Stimulated activated naive B cell treated with anti-CD40 and anti-IgM and Interleukin-4, amounts not matched to agents 10 μg/mL and 1 μg/mL and 100 μg/mL, for 72 hours (primary cell): ENCODE measurements around the gene EFHC1.

Experiments used
- ATAC-seq, 2 donors: fragments of 150-1000 bp; cut with Tn5 transposase; replicated peaks; 2 replicates each; pipeline ENCODE4 v1.10.0; 2021; ENCODE audit warnings: moderate library complexity in 1 of 2
- DNase-seq: peaks from one replicate; pipeline ENCODE4 v3.0.0; 2021
- H3K27ac Mint-ChIP-seq: one replicate; pipeline ENCODE4 v1.8.0; 2022; ENCODE audit warnings: mild to moderate bottlenecking, mixed read lengths
- H3K27me3 Mint-ChIP-seq, 2 donors: one replicate each; pipeline ENCODE4 v1.8.0; 2022; ENCODE audit warnings: mixed read lengths in 2 of 2
- H3K36me3 Mint-ChIP-seq, 2 donors: one replicate each; pipeline ENCODE4 v1.8.0; 2022; ENCODE audit warnings: mixed read lengths in 2 of 2, mild to moderate bottlenecking in 1 of 2
- H3K4me1 Mint-ChIP-seq, 2 donors: one replicate each; pipeline ENCODE4 v1.8.0; 2022; ENCODE audit warnings: mixed read lengths in 2 of 2, mild to moderate bottlenecking in 1 of 2
- H3K4me3 Mint-ChIP-seq, 2 donors: one replicate each; pipeline ENCODE4 v1.8.0; 2022; ENCODE audit warnings: mild to moderate bottlenecking in 2 of 2, mixed read lengths in 2 of 2, moderate library complexity in 1 of 2
- H3K9me3 Mint-ChIP-seq, 2 donors: one replicate each; pipeline ENCODE4 v1.8.0; 2022; ENCODE audit warnings: mixed read lengths in 2 of 2, mild to moderate bottlenecking in 1 of 2

Gene EFHC1

GRCh38 chr6:52554684-52555280 lies 134.6 kb downstream of the EFHC1 start:
- H3K4me3 Mint-ChIP-seq: no peak overlapping the region
- no peak for ATAC-seq
- H3K36me3 Mint-ChIP-seq: peaks cover 0 to 5% of the 10 kb centered on the region in 2 donors
- peaks cover 21 to 28% of the 10 kb centered on the region in 2 donors for H3K4me1 Mint-ChIP-seq
- H3K27ac Mint-ChIP-seq: no peak overlapping the region
- no peak for DNase-seq
- H3K27me3 Mint-ChIP-seq: no peaks in the 10 kb centered on the region
- H3K9me3 Mint-ChIP-seq: no peaks in the 10 kb centered on the region

DNA sequence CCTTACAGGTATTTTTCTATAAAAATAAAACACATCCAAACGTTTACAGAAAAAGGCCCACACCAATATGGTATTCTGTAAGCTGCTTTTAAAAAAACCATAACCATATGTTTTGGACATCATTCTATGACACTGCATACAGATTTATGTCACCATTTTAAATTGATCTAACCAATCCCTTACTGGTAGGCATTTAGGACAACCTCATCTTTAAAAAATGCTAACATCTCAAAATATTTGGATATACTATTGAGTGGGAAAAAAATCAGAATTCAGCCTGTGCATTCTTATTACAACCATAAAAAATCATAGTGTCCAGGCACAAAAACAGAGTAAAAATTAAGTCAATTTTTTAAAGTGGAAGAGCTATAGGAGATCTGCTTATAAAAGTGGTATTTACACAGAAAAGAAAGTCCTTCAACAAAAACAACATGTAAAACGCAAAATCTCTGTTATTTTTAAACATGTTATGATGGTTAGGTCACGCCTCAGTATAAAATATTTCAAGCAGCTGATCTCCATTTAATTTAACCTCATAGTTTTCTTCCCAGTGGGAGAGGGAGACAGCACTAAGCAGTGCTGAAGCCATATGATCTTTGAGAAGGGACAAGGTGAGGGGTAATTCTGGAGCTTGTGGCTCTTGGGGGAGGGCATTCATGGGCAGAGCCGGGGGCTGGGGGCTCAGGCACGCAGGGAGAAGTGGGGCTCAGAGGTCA lies 135.5 kb downstream of the EFHC1 start:
- no peak overlapping the region for H3K27ac Mint-ChIP-seq
- no peaks in the 10 kb centered on the region for H3K9me3 Mint-ChIP-seq
- DNase-seq: no peak
- H3K27me3 Mint-ChIP-seq: no peaks in the 10 kb centered on the region
- peaks cover 0 to 5% of the 10 kb centered on the region in 2 donors for H3K36me3 Mint-ChIP-seq
- ATAC-seq: no peak
- H3K4me1 Mint-ChIP-seq: peaks cover 17 to 23% of the 10 kb centered on the region in 2 donors
- H3K4me3 Mint-ChIP-seq: no peak overlapping the region

DNA sequence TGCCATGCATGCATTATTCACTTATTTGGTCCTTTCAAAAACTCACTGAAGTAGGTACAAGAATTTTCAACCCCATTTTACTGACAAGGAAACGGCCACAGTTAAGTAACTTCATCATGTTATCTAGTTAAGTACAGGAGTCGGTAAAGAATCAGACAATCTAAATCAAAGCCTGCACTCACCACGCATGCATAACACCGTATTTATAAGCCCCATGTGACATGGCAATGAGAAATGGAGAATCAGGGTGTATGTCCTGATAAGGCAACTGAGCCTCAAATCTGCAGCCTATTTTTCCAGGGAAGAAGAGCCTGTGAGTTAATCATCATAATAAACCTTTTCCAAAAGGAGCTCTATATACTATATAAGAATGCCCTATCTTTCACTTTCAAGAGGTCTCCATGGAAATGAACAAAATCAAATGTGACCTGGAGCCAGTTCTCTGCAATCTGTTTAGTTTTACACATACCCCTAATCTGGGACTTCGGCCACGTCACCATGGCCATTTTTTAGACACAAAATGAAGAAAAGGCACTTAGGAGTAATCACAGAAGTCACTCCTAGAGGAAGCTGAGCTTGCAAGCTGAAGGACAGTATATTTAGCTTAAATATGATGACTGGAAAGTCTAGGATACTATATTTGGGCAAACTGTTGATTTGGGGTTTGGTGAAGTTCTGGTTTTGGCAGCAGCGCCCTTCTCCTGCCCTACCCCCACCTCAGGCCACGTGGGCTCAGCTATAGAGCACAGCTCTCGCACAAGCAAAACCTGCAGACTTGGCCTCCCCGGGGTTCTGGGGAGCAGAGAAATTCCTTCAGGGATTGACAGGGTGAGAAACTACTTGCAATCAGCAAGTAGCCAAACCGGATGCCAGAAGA lies 137.5 kb downstream of the EFHC1 start:
- ATAC-seq (no peak), DNase-seq (no peak)
- H3K4me1 Mint-ChIP-seq: peaks cover 7 to 13% of the 10 kb centered on the region in 2 donors
- no peak overlapping the region for H3K4me3 Mint-ChIP-seq
- H3K9me3 Mint-ChIP-seq: no peaks in the 10 kb centered on the region
- peaks cover 0 to 5% of the 10 kb centered on the region in 2 donors for H3K36me3 Mint-ChIP-seq
- H3K27me3 Mint-ChIP-seq: no peaks in the 10 kb centered on the region
- H3K27ac Mint-ChIP-seq: no peak overlapping the region

DNA sequence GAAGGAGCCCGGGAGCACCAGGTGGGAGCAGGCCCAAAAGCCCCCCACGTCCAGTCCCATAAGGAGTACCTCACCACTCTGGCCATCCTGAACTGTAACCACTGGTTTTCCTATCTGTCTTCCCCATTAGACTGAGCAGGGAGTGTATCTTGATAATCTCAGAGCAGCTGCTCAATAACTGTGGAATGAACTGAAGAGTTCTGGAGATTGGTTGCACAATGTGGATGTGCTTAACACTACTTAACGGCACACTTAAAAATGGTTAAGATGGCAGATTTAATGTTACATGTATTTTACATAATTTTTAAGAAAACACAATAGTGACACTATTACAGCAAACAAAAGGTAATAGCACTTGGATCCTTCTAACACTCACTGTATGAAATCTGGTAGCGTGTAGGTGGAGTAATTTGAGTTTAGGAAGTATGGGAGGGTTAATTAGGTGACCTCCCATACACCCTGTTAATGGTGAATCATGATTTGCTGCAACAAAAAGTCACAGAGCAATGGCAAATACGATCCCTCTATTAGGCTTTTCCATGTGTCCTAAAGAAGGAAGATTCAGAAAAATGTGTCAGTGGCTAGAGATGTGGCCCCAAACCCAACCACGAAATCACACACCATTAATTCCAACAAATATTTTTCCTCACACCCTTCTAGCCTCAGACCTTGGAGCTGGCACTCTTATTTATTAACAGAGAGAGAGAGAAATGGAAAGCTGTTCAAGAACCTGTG lies 138.3 kb downstream of the EFHC1 start:
- ATAC-seq (no peak), DNase-seq (no peak)
- no peaks in the 10 kb centered on the region for H3K27me3 Mint-ChIP-seq
- H3K27ac Mint-ChIP-seq: no peak overlapping the region
- H3K9me3 Mint-ChIP-seq: no peaks in the 10 kb centered on the region
- peaks cover 0 to 5% of the 10 kb centered on the region in 2 donors for H3K36me3 Mint-ChIP-seq
- H3K4me1 Mint-ChIP-seq: peaks cover 4 to 6% of the 10 kb centered on the region in 2 donors
- H3K4me3 Mint-ChIP-seq: no peak overlapping the region

DNA sequence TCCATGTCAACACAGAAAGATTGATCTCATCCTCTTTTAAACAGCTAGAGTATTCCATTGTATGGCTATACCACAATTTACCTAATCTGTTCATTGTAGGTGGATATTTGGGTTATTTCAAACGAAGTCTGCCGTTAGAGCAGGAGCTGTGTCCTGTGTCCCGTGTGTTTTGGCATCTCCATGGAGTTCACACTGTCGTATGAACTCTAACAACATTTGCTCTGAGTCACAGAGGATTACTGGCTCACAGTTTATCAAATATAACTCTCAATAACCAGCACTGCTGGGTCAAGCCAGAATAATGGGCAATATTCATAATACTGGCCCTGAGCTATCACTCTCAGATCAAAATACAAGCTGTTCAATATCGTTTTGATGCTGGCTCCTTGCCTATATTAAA lies 140.3 kb downstream of the EFHC1 start:
- DNase-seq: no peak
- peaks cover 7 to 11% of the 10 kb centered on the region in 2 donors for H3K4me1 Mint-ChIP-seq
- H3K27ac Mint-ChIP-seq: no peak overlapping the region
- peaks cover 0 to 5% of the 10 kb centered on the region in 2 donors for H3K36me3 Mint-ChIP-seq
- ATAC-seq: no peak
- H3K27me3 Mint-ChIP-seq: no peaks in the 10 kb centered on the region
- H3K9me3 Mint-ChIP-seq: no peaks in the 10 kb centered on the region
- H3K4me3 Mint-ChIP-seq: no peak overlapping the region

- no peaks in the 10 kb centered on the region for H3K9me3 Mint-ChIP-seq
- peaks cover 13 to 21% of the 10 kb centered on the region in 2 donors for H3K4me1 Mint-ChIP-seq
- no peaks in the 10 kb centered on the region for H3K27me3 Mint-ChIP-seq
- H3K4me3 Mint-ChIP-seq: no peak overlapping the region
- ATAC-seq (no peak), DNase-seq (no peak)
- no peak overlapping the region for H3K27ac Mint-ChIP-seq
- peaks cover 0 to 5% of the 10 kb centered on the region in 2 donors for H3K36me3 Mint-ChIP-seq
Measured at GRCh38 chr6:52562911-52563310, 142.8 kb downstream of the EFHC1 start.

DNA sequence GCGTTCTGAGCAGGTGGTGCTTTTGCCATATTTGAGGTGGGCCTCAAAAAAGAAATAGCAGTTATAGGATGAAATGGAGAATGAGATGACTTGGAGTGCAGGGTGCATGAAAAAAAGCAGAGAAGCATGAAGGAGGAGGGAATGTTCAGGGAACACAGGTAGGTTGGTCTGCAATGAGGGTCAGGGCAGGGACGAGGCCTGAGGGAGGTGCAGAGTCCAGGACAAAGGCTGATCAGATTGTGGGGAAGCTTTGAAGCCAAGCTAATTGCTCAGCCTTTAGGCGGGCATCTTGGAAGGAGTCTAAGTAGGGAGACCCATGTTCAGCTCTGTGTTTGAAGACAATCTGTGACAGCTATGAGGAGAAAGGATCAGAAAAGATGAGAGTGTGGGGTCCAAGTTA lies 144.7 kb downstream of the EFHC1 start:
- Mint-ChIP-seq H3K36me3 (no peaks in the 10 kb centered on the region), H3K27ac (no peak overlapping the region), H3K9me3 (no peaks in the 10 kb centered on the region), H3K4me1 (peaks cover 9 to 15% of the 10 kb centered on the region in 2 donors), H3K4me3 (no peak overlapping the region), H3K27me3 (no peaks in the 10 kb centered on the region)
- DNase-seq (no peak), ATAC-seq (no peak)

DNA sequence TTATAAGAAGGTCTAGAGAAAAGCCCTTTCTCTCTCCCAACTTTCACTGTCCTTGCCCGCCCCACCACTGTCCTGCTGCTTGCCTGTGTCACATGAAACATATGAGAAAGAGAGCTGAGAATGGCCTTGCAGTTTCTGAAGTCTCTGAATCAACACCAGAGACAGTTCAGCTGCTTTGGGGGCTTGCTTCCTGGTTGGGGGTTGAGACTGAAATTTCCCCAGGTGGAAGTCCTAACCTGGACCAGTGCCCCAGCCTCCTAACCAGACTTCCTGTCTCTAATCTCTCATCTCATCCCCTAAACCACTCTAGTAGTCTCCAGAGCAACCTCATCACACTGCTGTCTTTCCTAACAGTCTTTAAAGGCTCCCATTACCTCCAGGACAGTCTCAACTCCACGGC lies 146.1 kb downstream of the EFHC1 start:
- ATAC-seq (no peak), DNase-seq (no peak)
- Mint-ChIP-seq H3K9me3 (no peaks in the 10 kb centered on the region), H3K4me3 (no peak overlapping the region), H3K4me1 (peaks cover 9 to 19% of the 10 kb centered on the region in 2 donors), H3K27me3 (no peaks in the 10 kb centered on the region), H3K36me3 (no peaks in the 10 kb centered on the region), H3K27ac (no peak overlapping the region)

DNA sequence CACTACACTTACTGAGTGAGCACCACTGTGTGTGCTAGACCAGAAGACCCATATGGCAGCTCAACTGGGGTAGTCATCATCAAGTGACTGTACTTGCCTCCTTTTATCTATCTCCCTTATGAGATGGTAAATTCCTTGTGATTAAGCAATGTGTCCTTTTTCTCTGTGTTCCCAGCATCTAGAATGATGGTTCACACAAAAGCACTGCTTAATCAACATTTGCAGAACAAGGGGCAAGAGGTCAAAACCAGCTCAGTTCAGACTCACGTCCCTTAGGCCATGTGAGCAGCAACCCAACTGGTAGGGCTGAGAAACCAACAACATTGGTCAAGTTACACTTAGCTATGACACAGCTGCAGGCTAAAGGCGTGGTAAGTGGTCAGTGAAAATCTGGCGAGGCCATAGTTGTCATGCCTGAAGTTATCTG lies 146.7 kb downstream of the EFHC1 start:
- Mint-ChIP-seq H3K4me3 (no peak overlapping the region), H3K27ac (no peak overlapping the region), H3K36me3 (no peaks in the 10 kb centered on the region), H3K27me3 (no peaks in the 10 kb centered on the region), H3K4me1 (peaks cover 9 to 21% of the 10 kb centered on the region in 2 donors), H3K9me3 (no peaks in the 10 kb centered on the region)
- ATAC-seq (no peak), DNase-seq (no peak)

GRCh38 chr6:52568320-52568719 lies 148.2 kb downstream of the EFHC1 start:
- Mint-ChIP-seq H3K27ac (no peak overlapping the region), H3K9me3 (no peaks in the 10 kb centered on the region), H3K27me3 (no peaks in the 10 kb centered on the region), H3K36me3 (no peaks in the 10 kb centered on the region), H3K4me1 (peaks cover 16 to 31% of the 10 kb centered on the region in 2 donors), H3K4me3 (no peak overlapping the region)
- no peak for ATAC-seq
- DNase-seq: no peak

DNA sequence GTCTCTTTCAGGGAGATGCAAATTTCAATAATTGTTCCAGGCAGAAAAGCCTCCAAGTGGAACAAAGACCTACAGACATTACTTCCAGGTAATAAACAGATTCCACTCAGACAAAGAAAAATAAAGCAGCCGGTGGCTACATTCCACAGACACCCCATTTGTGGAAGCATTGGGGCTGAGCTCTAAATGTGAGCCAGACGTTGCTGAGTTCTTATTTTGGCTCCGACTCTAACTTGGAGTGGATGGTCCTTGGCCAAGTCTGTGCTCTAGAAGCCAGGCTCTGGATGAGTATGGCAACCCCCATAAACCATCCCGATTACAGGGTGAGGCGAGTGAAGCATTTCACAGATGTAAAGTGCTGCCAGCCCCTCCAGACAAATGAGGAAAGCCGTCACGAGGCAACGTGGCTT lies 150.2 kb downstream of the EFHC1 start:
- DNase-seq (no peak), ATAC-seq (no peak)
- Mint-ChIP-seq H3K4me3 (no peak overlapping the region), H3K9me3 (no peaks in the 10 kb centered on the region), H3K36me3 (no peaks in the 10 kb centered on the region), H3K4me1 (peaks cover 27 to 45% of the 10 kb centered on the region in 2 donors), H3K27me3 (no peaks in the 10 kb centered on the region), H3K27ac (no peak overlapping the region)

DNA sequence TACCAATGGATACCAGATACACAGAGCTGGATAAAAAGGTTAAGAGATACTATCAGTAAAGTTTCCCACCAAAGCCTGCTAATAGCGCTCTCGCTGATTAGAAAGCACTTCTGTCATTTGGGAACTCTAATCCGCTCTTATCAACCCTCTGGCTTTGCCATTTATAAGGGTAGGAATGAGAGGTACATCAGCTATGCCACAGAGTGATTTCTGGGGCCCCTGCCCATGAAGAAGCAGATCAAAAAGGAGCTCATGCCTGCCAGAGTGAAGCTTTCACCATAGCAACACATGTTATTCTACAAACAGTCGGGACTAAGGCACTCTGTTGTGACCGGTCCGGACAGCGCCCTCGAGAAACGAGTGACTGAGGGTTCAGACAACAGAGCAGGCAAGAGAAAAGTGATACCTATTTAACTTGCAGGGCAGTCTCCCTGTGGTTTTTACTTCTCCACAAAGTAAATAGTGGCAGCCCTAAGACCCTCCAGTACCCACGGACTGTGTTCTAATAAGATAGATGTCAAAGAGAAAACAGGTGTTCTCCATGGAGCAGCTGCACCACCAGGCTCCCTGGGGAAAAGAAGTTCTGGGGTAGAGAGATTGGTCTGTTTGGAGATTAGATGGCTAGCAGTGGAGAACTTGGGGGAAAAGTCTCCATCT lies 151.1 kb downstream of the EFHC1 start:
- no peaks in the 10 kb centered on the region for H3K36me3 Mint-ChIP-seq
- H3K27ac Mint-ChIP-seq: no peak overlapping the region
- ATAC-seq (no peak), DNase-seq (no peak)
- peaks cover 35 to 52% of the 10 kb centered on the region in 2 donors for H3K4me1 Mint-ChIP-seq
- H3K27me3 Mint-ChIP-seq: no peaks in the 10 kb centered on the region
- H3K4me3 Mint-ChIP-seq: no peak overlapping the region
- no peaks in the 10 kb centered on the region for H3K9me3 Mint-ChIP-seq

GRCh38 chr6:52572536-52572935 lies 152.4 kb downstream of the EFHC1 start:
- Mint-ChIP-seq H3K36me3 (no peaks in the 10 kb centered on the region), H3K4me1 (peaks cover 31 to 51% of the 10 kb centered on the region in 2 donors), H3K9me3 (no peaks in the 10 kb centered on the region), H3K27ac (no peak overlapping the region), H3K27me3 (no peaks in the 10 kb centered on the region), H3K4me3 (no peak overlapping the region)
- DNase-seq (no peak), ATAC-seq (no peak)

DNA sequence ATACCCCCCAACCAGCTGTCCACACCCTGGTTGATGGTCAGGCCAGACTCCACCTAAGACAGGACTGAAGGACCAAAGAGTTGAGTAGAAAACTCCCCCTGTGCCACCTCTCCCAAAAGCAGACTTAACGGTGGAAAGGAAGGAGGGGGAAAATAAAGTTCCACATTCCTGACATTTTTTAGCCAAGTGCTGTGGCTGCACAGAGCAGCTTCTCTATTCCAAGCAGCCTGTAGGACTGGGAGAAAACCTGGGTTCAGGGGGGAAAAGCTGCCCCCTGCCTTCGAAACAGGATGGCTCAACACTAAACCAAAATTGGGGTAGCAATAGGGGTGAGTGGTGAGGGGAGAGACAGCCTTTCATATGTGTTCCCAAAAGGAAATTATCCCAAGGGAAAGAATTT lies 153.2 kb downstream of the EFHC1 start:
- Mint-ChIP-seq H3K4me3 (no peak overlapping the region), H3K27me3 (no peaks in the 10 kb centered on the region), H3K36me3 (no peaks in the 10 kb centered on the region), H3K9me3 (no peaks in the 10 kb centered on the region), H3K27ac (no peak overlapping the region), H3K4me1 (peaks cover 32 to 53% of the 10 kb centered on the region in 2 donors)
- ATAC-seq (no peak), DNase-seq (no peak)
